Omental fat pad (tissue), 4 donors: ENCODE data around the gene BRD8. TPM values are rescaled to one million over a fixed set of nuclear protein-coding genes. Genes with fewer than 3 reads are reported as not detected.

Experiments
- ATAC-seq: fragments of 150-250 bp; one replicate; pipeline ENCODE4 v1.9.1; 2016; ENCODE audit warnings: mild to moderate bottlenecking, moderate library complexity; ENCODE audit not compliant: low FRiP score
- DNase-seq: peaks from one replicate; pipeline ENCODE4 v3.0.0-alpha.2; 2019; ENCODE audit warnings: low spot score
- total RNA-seq, 4 donors: library from RNA; depleted of rRNA; stranded (reverse); fragments of >200 nt; gene quantifications; one replicate each; pipeline ENCODE4 v1.1.0, GENCODE V29; 2016
- TF ChIP-seq, protein P1 (sequence below), 3 donors: fragments of 450-650 bp; IDR thresholded peaks; one replicate each; pipeline ENCODE4 v1.5.1; 2016 to 2017; ENCODE audit warnings: antibody characterized with exemption in 3 of 3, mild to moderate bottlenecking in 3 of 3, moderate library complexity in 2 of 3

The BRD8 gene, protein sequence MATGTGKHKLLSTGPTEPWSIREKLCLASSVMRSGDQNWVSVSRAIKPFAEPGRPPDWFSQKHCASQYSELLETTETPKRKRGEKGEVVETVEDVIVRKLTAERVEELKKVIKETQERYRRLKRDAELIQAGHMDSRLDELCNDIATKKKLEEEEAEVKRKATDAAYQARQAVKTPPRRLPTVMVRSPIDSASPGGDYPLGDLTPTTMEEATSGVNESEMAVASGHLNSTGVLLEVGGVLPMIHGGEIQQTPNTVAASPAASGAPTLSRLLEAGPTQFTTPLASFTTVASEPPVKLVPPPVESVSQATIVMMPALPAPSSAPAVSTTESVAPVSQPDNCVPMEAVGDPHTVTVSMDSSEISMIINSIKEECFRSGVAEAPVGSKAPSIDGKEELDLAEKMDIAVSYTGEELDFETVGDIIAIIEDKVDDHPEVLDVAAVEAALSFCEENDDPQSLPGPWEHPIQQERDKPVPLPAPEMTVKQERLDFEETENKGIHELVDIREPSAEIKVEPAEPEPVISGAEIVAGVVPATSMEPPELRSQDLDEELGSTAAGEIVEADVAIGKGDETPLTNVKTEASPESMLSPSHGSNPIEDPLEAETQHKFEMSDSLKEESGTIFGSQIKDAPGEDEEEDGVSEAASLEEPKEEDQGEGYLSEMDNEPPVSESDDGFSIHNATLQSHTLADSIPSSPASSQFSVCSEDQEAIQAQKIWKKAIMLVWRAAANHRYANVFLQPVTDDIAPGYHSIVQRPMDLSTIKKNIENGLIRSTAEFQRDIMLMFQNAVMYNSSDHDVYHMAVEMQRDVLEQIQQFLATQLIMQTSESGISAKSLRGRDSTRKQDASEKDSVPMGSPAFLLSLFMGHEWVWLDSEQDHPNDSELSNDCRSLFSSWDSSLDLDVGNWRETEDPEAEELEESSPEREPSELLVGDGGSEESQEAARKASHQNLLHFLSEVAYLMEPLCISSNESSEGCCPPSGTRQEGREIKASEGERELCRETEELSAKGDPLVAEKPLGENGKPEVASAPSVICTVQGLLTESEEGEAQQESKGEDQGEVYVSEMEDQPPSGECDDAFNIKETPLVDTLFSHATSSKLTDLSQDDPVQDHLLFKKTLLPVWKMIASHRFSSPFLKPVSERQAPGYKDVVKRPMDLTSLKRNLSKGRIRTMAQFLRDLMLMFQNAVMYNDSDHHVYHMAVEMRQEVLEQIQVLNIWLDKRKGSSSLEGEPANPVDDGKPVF
- 10 to 100 TPM; 25.0 to 49.2 (median 29.0) TPM for total RNA-seq

DNA sequence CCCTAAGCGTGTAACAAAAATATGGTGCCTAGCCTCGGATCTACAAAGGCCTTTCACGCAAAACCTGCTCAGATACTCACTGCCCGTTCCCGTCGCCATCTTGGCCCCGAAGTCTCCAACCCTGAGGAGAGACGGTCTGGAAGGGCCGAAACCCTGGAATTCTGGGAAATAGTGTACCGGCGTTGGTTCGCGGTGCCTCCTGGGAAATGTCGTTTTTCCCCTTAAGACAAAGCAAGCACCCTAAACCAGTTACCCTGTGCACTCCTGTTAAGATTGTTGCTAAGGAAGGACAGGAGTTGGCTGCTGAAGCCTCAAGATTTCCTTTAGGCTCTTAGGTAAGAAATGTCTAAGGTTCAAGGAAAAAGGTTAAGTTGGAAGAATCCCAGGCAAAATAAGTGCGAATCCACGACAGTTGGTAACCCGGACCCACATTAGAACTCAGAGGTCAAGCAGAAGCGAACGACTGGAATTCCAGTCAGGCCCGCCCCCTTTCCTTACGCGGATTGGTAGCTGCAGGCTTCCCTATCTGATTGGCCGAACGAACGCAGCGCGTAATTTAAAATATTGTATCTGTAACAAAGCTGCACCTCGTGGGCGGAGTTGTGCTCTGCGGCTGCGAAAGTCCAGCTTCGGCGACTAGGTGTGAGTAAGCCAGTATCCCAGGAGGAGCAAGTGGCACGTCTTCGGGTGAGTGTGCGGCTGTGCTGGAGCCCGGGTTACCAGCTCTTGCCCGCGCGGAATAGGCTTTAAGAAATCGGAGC, at the start of gene BRD8, which contains the start of gene KIF20A:
Gene BRD8, minus strand, starts transcription at position 115 of the 761 bp plus-strand sequence. Its CDS starts 16 bp downstream, at position 99.
Gene KIF20A, plus strand, starts transcription at position 597 of the 761 bp plus-strand sequence. CDS start 569 bp downstream, outside the sequence.
- TF ChIP-seq, protein P1, sequence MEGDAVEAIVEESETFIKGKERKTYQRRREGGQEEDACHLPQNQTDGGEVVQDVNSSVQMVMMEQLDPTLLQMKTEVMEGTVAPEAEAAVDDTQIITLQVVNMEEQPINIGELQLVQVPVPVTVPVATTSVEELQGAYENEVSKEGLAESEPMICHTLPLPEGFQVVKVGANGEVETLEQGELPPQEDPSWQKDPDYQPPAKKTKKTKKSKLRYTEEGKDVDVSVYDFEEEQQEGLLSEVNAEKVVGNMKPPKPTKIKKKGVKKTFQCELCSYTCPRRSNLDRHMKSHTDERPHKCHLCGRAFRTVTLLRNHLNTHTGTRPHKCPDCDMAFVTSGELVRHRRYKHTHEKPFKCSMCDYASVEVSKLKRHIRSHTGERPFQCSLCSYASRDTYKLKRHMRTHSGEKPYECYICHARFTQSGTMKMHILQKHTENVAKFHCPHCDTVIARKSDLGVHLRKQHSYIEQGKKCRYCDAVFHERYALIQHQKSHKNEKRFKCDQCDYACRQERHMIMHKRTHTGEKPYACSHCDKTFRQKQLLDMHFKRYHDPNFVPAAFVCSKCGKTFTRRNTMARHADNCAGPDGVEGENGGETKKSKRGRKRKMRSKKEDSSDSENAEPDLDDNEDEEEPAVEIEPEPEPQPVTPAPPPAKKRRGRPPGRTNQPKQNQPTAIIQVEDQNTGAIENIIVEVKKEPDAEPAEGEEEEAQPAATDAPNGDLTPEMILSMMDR (IDR thresholded peaks at IDR 0.05), result no peak
- ATAC-seq (peak; percentile 96), DNase-seq (peak; percentile 94)

DNA sequence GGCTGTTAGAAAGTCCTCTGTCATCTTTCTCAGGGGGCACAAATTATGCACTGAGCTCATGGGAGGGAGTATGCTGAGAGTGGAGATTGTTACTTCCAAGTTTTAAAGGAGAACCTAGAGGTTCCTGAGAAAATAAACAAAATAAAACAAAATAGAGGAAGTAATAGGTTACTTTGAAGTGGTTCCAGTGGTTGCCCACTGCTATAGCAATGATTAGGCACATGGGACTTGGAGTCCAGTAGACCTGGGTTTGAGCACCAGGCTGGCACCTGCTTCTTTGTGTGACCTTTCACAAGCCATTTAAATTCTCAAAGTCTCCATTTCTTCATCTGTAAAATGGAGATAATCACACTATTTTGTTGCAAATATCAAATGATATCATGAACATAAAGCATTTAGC, 48.5 kb upstream of the BRD8 start:
- no peak for ATAC-seq
- TF ChIP-seq, protein P1 (IDR thresholded peaks at IDR 0.05), result no peak
- no peak for DNase-seq

DNA sequence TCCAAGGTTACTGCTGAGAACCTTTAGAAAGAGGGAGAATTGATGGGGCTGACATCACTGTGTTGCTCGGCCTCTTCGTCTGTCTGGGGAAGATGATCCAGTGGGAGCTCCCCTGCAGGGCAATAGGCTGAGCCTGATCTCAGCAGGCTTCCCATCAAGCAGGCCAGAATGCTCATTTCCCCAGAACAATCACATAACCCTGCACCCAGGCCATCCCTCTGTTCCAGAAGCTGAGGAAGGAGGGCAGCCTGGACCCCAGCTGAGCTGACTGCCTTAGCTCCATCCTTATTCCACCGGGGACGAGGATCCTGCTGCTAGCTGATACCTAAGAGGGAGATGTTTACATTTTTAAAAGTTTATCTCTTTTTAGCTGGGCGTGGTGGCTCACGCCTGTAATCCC, 46.3 kb upstream of the BRD8 start:
- no peak for DNase-seq
- no peak for ATAC-seq
- TF ChIP-seq, protein P1 (IDR thresholded peaks at IDR 0.05), result no peak

DNA sequence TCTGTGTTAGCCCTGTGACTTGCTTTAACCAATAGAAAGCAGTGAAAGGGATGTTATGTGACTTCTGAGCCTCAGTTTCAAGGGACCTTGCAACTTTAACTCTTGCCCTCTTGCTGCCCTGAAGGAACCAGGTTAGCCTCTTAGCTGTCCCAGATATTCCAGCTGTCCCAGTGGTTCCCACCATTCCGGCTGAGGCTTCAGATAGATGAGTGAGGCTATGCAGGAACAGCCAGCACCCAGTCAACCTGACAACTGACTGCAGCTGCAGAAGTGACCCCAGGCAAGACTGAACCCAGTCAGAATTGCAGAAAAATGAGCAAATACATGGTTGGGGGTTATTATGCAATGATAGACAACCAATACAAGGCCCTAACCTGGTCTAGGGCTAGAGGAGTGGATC, 45.1 kb upstream of the BRD8 start:
- DNase-seq, result no peak
- TF ChIP-seq, protein P1 (IDR thresholded peaks at IDR 0.05), result no peak
- ATAC-seq, result no peak

DNA sequence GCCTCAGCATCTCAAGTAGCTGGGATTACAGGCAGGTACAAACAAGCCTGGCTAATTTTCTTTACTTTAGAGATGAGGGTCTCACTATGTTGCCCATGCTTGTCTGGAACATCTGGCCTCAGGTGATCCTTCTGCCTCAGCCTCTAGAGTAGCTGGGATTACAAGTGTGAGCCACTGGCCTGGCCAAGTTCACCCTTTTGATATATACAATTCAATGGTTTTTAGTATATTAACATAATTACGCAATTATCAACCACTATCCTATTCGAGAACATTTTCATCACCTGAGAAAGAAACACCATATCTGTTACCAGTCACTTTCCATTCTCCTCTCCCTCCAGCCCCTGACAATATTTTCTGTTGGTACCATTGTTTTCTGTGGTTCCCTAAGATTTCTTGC, 38.4 kb upstream of the BRD8 start:
- ATAC-seq (no peak), DNase-seq (no peak)
- TF ChIP-seq, protein P1 (IDR thresholded peaks at IDR 0.05), result no peak
